Esophagus squamous epithelium (tissue), 4 donors: ENCODE results near the gene OCA2.

Source experiments
- POLR2A ChIP-seq, 4 donors: fragments of 450-650 bp; IDR thresholded peaks; one replicate each; pipeline ENCODE4 v1.6.1; 2017; ENCODE audit warnings: antibody characterized with exemption in 4 of 4, mild to moderate bottlenecking in 4 of 4, moderate library complexity in 3 of 4
- TF ChIP-seq, protein P1 (sequence below), 6 experiments: fragments of 450-650 bp in 4 of 6; fragments of 200-600 bp in 2 of 6; sonication (generic) in 2 of 6; IDR thresholded peaks; one replicate each; pipeline ENCODE4 v1.5.1; 2016 to 2019; ENCODE audit warnings: antibody characterized with exemption in 6 of 6, mild to moderate bottlenecking in 4 of 6, moderate library complexity in 4 of 6

GRCh38 chr15:28084547-28084946, 14.6 kb downstream of the OCA2 start:
- TF ChIP-seq, protein P1, sequence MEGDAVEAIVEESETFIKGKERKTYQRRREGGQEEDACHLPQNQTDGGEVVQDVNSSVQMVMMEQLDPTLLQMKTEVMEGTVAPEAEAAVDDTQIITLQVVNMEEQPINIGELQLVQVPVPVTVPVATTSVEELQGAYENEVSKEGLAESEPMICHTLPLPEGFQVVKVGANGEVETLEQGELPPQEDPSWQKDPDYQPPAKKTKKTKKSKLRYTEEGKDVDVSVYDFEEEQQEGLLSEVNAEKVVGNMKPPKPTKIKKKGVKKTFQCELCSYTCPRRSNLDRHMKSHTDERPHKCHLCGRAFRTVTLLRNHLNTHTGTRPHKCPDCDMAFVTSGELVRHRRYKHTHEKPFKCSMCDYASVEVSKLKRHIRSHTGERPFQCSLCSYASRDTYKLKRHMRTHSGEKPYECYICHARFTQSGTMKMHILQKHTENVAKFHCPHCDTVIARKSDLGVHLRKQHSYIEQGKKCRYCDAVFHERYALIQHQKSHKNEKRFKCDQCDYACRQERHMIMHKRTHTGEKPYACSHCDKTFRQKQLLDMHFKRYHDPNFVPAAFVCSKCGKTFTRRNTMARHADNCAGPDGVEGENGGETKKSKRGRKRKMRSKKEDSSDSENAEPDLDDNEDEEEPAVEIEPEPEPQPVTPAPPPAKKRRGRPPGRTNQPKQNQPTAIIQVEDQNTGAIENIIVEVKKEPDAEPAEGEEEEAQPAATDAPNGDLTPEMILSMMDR (IDR thresholded peaks at IDR 0.05) = no peak
- TF ChIP-seq POLR2A (IDR thresholded peaks at IDR 0.05) = no peak
